Measurements from ENCODE around the gene RAD51B.

Gene RAD51B

GRCh38 chr14:68124979-68125731, 305.6 kb downstream of the RAD51B start:
- no peak for DNase-seq

- DNase-seq = no peak
Observed at GRCh38 chr14:68127166-68127565, 307.6 kb downstream of the RAD51B start.

- DNase-seq = no peak
Observed at GRCh38 chr14:68131907-68132306, 312.3 kb downstream of the RAD51B start.

- no peak for DNase-seq
Observed at GRCh38 chr14:68132563-68133121, 313.1 kb downstream of the RAD51B start.

- DNase-seq = no peak
Observed at GRCh38 chr14:68133856-68134255, 314.3 kb downstream of the RAD51B start.

GRCh38 chr14:68135028-68135427, 315.4 kb downstream of the RAD51B start:
- no peak for DNase-seq

- DNase-seq = no peak
Observed at GRCh38 chr14:68135566-68135965, 316.0 kb downstream of the RAD51B start.

- no peak for DNase-seq
Observed at GRCh38 chr14:68137704-68138619, 318.4 kb downstream of the RAD51B start.

- DNase-seq = no peak
Observed at GRCh38 chr14:68139431-68140075, 320.0 kb downstream of the RAD51B start.

- DNase-seq = no peak
Observed at GRCh38 chr14:68140076-68140741, 320.6 kb downstream of the RAD51B start.

GRCh38 chr14:68140806-68141205, 321.2 kb downstream of the RAD51B start:
- DNase-seq = no peak

- no peak for DNase-seq
Observed at GRCh38 chr14:68141281-68142088, 321.9 kb downstream of the RAD51B start.

GRCh38 chr14:68143341-68143841, 323.8 kb downstream of the RAD51B start:
- DNase-seq = no peak

GRCh38 chr14:68144051-68144681, 324.6 kb downstream of the RAD51B start:
- no peak for DNase-seq

GRCh38 chr14:68145036-68145435, 325.5 kb downstream of the RAD51B start:
- DNase-seq = no peak

GRCh38 chr14:68145539-68145938, 326.0 kb downstream of the RAD51B start:
- no peak for DNase-seq

GRCh38 chr14:68146818-68147217, 327.2 kb downstream of the RAD51B start:
- no peak for DNase-seq

- no peak for DNase-seq
Observed at GRCh38 chr14:68147303-68147702, 327.7 kb downstream of the RAD51B start.

GRCh38 chr14:68148276-68148675, 328.7 kb downstream of the RAD51B start:
- no peak for DNase-seq

- DNase-seq = no peak
Observed at GRCh38 chr14:68148763-68149162, 329.2 kb downstream of the RAD51B start.

GRCh38 chr14:68153275-68153674, 333.7 kb downstream of the RAD51B start:
- DNase-seq = no peak
